A549 (cell line): ENCODE data around the gene PTX4. TPM values are rescaled to one million over a fixed set of nuclear protein-coding genes. Genes with fewer than 3 reads are reported as not detected.

Experiments used
- ATAC-seq, 2 experiments: fragments of 200-7000 bp in 1 of 2; fragments of >200 bp in 1 of 2; cut with Nextera tagmentation in 1 of 2; cut with Tn5 transposase in 1 of 2; 3 replicates each; pipeline versions ENCODE4 v1.8.0 to v1.9.1; 2018 to 2020; ENCODE audit warnings: mild to moderate bottlenecking in 1 of 2, moderate library complexity in 1 of 2
- CTCF ChIA-PET: fragments of 300-600 bp; sonication (Branson Sonifier 250); formaldehyde crosslinking; extraction: SDS; loops from one replicate; lab custom pipeline; 2021; ENCODE audit warnings: antibody characterized with exemption, inconsistent platforms; lab: Yijun Ruan, JAX
- POLR2A ChIA-PET: fragments of 350-600 bp; formaldehyde crosslinking; extraction: SDS; loops from one replicate; lab custom pipeline; 2021; ENCODE audit warnings: antibody characterized with exemption, inconsistent platforms; lab: Yijun Ruan, JAX
- DNase-seq, 2 experiments: peaks; one replicate each; pipeline versions ENCODE4 v3.0.0 to v3.0.0-alpha.2; 2011 to 2016; ENCODE audit warnings: low read depth in 1 of 2, low spot score in 1 of 2
- FAIRE-seq: peaks from 2 replicates; lab custom pipeline; 2011; peaks lifted over from hg19 to GRCh38; lab: Jason Lieb, UNC
- H3K27ac ChIP-seq, 2 experiments: fragments of >200 bp; sonication (Bioruptor Twin); formaldehyde crosslinking; 3 replicates each; pipeline ENCODE4 v1.5.1; 2016 to 2017
- H3K4me1 ChIP-seq: fragments of >200 bp; sonication (Bioruptor Twin); formaldehyde crosslinking; 3 replicates; pipeline ENCODE4 v1.6.1; 2016
- H3K4me2 ChIP-seq: fragments of >200 bp; sonication (Bioruptor Twin); formaldehyde crosslinking; 3 replicates; pipeline ENCODE4 v1.6.1; 2016
- H3K4me3 ChIP-seq: fragments of >200 bp; sonication (Bioruptor Twin); formaldehyde crosslinking; 3 replicates; pipeline ENCODE4 v1.5.1; 2016
- H3K9me3 ChIP-seq: fragments of >200 bp; sonication (Bioruptor Twin); formaldehyde crosslinking; 3 replicates; pipeline ENCODE4 v1.6.1; 2016
- CBX8 ChIP-seq: fragments of 200-600 bp; sonication (generic); IDR thresholded peaks from 2 replicates; pipeline ENCODE4 v1.6.1; 2016
- CEBPB ChIP-seq, 2 experiments: fragments of >200 bp in 1 of 2; sonication (Bioruptor Twin) in 1 of 2; formaldehyde crosslinking in 1 of 2; IDR thresholded peaks; 2 replicates each; pipeline ENCODE4 v1.6.1; 2012 to 2016
- CHD2 ChIP-seq: fragments of 150-350 bp; IDR thresholded peaks from 2 replicates; pipeline ENCODE4 v1.6.1; 2014; ENCODE audit warnings: low read length; ENCODE audit not compliant: partially characterized antibody
- ESRRA ChIP-seq: fragments of 150-350 bp; IDR thresholded peaks from 2 replicates; pipeline ENCODE4 v1.6.1; 2014; ENCODE audit warnings: mild to moderate bottlenecking, low read length, borderline replicate concordance
- FOSB ChIP-seq: fragments of 250-450 bp; sonication (Bioruptor Pico); IDR thresholded peaks from 2 replicates; pipeline ENCODE4 v1.5.0; 2020; ENCODE audit warnings: mild to moderate bottlenecking, moderate library complexity
- FOXS1 ChIP-seq: fragments of 250-450 bp; sonication (Bioruptor Pico); IDR thresholded peaks from 2 replicates; pipeline ENCODE4 v1.5.0; 2020; ENCODE audit warnings: mild to moderate bottlenecking, moderate library complexity
- HDAC2 ChIP-seq: fragments of 200-600 bp; sonication (generic); IDR thresholded peaks from 2 replicates; pipeline ENCODE4 v1.6.1; 2016
- HOXA7 ChIP-seq: fragments of 250-450 bp; sonication (Bioruptor Pico); IDR thresholded peaks from 2 replicates; pipeline ENCODE4 v1.5.0; 2020; ENCODE audit warnings: mild to moderate bottlenecking, moderate library complexity
- HOXB5 ChIP-seq: fragments of 250-450 bp; sonication (Bioruptor Pico); IDR thresholded peaks from 2 replicates; pipeline ENCODE4 v1.5.0; 2020; ENCODE audit warnings: mild to moderate bottlenecking, moderate library complexity
- MYC ChIP-seq: IDR thresholded peaks from 2 replicates; pipeline ENCODE4 v1.6.1; 2012; ENCODE audit warnings: mild to moderate bottlenecking, inconsistent platforms, low read length, improper control_type of control experiment, borderline replicate concordance
- NFE2L2 ChIP-seq: fragments of 150-350 bp; conservative IDR thresholded peaks from 2 replicates; pipeline ENCODE4 v1.6.1; 2014; ENCODE audit warnings: low read length
- PHF8 ChIP-seq: fragments of 200-600 bp; sonication (generic); IDR thresholded peaks from 2 replicates; pipeline ENCODE4 v1.6.1; 2016; ENCODE audit warnings: low read depth, mild to moderate bottlenecking, antibody characterized with exemption, moderate library complexity, borderline replicate concordance
- POLR2AphosphoS2 ChIP-seq: conservative IDR thresholded peaks from 2 replicates; pipeline ENCODE4 v1.6.1; 2012; ENCODE audit warnings: low read length, improper control_type of control experiment, inconsistent platforms
- RFX5 ChIP-seq: fragments of 450-650 bp; IDR thresholded peaks from 2 replicates; pipeline ENCODE4 v1.7.1; 2014; ENCODE audit warnings: antibody characterized with exemption, mild to moderate bottlenecking, moderate library complexity
- SREBF2 ChIP-seq: fragments of 450-650 bp; IDR thresholded peaks from 2 replicates; pipeline ENCODE4 v1.6.1; 2014; ENCODE audit warnings: mild to moderate bottlenecking, moderate library complexity
- TFCP2L1 ChIP-seq: fragments of 250-450 bp; sonication (Bioruptor Pico); IDR thresholded peaks from 2 replicates; pipeline ENCODE4 v1.5.0; 2021; ENCODE audit warnings: mild to moderate bottlenecking
- ZFP36 ChIP-seq: fragments of 450-650 bp; IDR thresholded peaks from 2 replicates; pipeline ENCODE4 v1.6.1; 2014; ENCODE audit warnings: borderline replicate concordance; ENCODE audit not compliant: partially characterized antibody
- ZNF302 ChIP-seq: fragments of 250-450 bp; sonication (Bioruptor Pico); IDR thresholded peaks from 2 replicates; pipeline ENCODE4 v1.9.0; 2021; ENCODE audit warnings: inconsistent platforms, mild to moderate bottlenecking, moderate library complexity
- WGBS: methylation state at CpG from one replicate; pipeline ENCODE4 v1.1.6; 2017; ENCODE audit errors: missing lambda C conversion rate; 5-methylcytosine and 5-hydroxymethylcytosine counted together
- polyA plus RNA-seq, 4 experiments: library from polyadenylated mRNA; depleted of rRNA in 3 of 4; stranded (reverse); fragments of >200 nt; fragmentation: RNase III in 1 of 4; extraction: RNeasy Plus Mini Kit Qiagen cat#74134 plus additional on column Dnase treatment in 1 of 4; gene quantifications; 2 replicates in 3 of 4; 3 replicates in 1 of 4; pipeline ENCODE4 v1.2.3, GENCODE V29; 2011 to 2017
- TF ChIP-seq, protein P1 (sequence below): fragments of >200 bp; sonication (Bioruptor Twin); formaldehyde crosslinking; IDR thresholded peaks from 3 replicates; pipeline ENCODE4 v1.6.1; 2016
- TF ChIP-seq, protein P2 (sequence below): fragments of 250-450 bp; sonication (Bioruptor Pico); IDR thresholded peaks from 2 replicates; pipeline ENCODE4 v1.5.0; 2021; ENCODE audit warnings: mild to moderate bottlenecking, moderate library complexity, borderline replicate concordance
- TF ChIP-seq, protein P3 (sequence below): IDR thresholded peaks from 2 replicates; pipeline ENCODE4 v1.6.1; 2012
- TF ChIP-seq, protein P4 (sequence below): IDR thresholded peaks from 2 replicates; pipeline ENCODE4 v1.6.1; 2012
- TF ChIP-seq, protein P5 (sequence below): fragments of >200 bp; sonication (Bioruptor Twin); formaldehyde crosslinking; IDR thresholded peaks from 2 replicates; pipeline ENCODE4 v1.6.1; 2016

PTX4 gene
- polyA plus RNA-seq, 2 of the 4 experiments (the other 2 are of a cell fraction): not detected

GRCh38 chr16:1533443-1533951 lies 44.8 kb upstream of the PTX4 start, which contains the start of gene TMEM204:
Gene TMEM204 (plus strand): TSS chr16:1533666. CDS start chr16:1534276, 610 bp downstream.
- WGBS: 86% methylated on average over 25 of the region's 27 CpGs
- POLR2A ChIA-PET: no interaction called here

DNA sequence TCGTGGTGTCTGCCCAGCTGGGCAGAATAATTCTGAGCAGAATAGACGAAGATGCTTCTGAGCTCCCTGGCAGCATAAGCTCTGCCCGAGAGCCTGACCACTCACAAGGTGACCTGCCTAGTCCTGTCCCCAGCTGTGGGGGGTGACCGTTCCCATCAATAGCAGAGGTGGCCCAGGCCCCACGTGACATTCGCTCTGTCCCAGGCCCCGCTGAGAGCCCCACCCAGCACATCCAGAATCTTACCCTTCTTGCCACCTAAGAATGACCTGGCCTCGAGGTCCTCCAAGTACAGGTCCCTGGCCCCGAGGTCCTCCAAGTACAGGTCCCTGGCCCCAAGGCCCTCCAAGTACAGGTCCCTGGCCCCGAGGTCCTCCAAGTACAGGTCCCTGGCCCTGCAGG lies 44.0 kb upstream of the PTX4 start:
- Histone ChIP-seq H3K27ac (no peak overlapping the region), H3K4me3 (no peak overlapping the region), H3K4me2 (no peak overlapping the region), H3K9me3 (no peaks in the 10 kb centered on the region), H3K4me1 (no peaks in the 10 kb centered on the region)
- TF ChIP-seq SREBF2: no peak
- no peak for TF ChIP-seq HDAC2
- TF ChIP-seq POLR2AphosphoS2: no peak
- no peak for TF ChIP-seq FOXS1 (CRISPR knock-in tag)
- TF ChIP-seq ESRRA: no peak
- TF ChIP-seq CBX8: no peak
- no peak for TF ChIP-seq HOXB5 (CRISPR knock-in tag)
- TF ChIP-seq, protein P1, sequence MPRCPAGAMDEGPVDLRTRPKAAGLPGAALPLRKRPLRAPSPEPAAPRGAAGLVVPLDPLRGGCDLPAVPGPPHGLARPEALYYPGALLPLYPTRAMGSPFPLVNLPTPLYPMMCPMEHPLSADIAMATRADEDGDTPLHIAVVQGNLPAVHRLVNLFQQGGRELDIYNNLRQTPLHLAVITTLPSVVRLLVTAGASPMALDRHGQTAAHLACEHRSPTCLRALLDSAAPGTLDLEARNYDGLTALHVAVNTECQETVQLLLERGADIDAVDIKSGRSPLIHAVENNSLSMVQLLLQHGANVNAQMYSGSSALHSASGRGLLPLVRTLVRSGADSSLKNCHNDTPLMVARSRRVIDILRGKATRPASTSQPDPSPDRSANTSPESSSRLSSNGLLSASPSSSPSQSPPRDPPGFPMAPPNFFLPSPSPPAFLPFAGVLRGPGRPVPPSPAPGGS: no peak
- TF ChIP-seq, protein P2, sequence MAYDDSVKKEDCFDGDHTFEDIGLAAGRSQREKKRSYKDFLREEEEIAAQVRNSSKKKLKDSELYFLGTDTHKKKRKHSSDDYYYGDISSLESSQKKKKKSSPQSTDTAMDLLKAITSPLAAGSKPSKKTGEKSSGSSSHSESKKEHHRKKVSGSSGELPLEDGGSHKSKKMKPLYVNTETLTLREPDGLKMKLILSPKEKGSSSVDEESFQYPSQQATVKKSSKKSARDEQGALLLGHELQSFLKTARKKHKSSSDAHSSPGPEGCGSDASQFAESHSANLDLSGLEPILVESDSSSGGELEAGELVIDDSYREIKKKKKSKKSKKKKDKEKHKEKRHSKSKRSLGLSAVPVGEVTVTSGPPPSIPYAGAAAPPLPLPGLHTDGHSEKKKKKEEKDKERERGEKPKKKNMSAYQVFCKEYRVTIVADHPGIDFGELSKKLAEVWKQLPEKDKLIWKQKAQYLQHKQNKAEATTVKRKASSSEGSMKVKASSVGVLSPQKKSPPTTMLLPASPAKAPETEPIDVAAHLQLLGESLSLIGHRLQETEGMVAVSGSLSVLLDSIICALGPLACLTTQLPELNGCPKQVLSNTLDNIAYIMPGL (CRISPR knock-in tag): no peak
- no peak for TF ChIP-seq TFCP2L1 (CRISPR knock-in tag)
- CTCF ChIA-PET: no interaction called here
- no peak for FAIRE-seq
- POLR2A ChIA-PET: no interaction called here
- no peak for DNase-seq
- WGBS: 78% methylated on average over 10 of the region's 10 CpGs
- ATAC-seq: no peak

More at GRCh38 chr16:1533443-1533951, 44.8 kb upstream of the PTX4 start, which contains the start of gene TMEM204:
- H3K27ac ChIP-seq: no peak within 1 kb of the TSS
- no peak for TF ChIP-seq CBX8
- no peak for TF ChIP-seq RFX5
- no peak for TF ChIP-seq CEBPB (IDR thresholded peaks at IDR 0.05)
- TF ChIP-seq, protein P3, sequence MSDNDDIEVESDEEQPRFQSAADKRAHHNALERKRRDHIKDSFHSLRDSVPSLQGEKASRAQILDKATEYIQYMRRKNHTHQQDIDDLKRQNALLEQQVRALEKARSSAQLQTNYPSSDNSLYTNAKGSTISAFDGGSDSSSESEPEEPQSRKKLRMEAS: no peak
- TF ChIP-seq, protein P2 (CRISPR knock-in tag): no peak
- TF ChIP-seq HOXA7 (CRISPR knock-in tag): no peak
- CTCF ChIA-PET: no interaction called here
- no peak for FAIRE-seq
- no peak for DNase-seq
- no peak for ATAC-seq
- H3K9me3 ChIP-seq: no peaks in the 10 kb centered on the region
- no peak within 1 kb of the TSS for H3K4me3 ChIP-seq
- no peak within 1 kb of the TSS for H3K4me2 ChIP-seq
- H3K4me1 ChIP-seq: no peaks in the 10 kb centered on the region

- TF ChIP-seq MYC (no peak), CEBPB (IDR thresholded peaks at IDR 0.05) (no peak), CHD2 (no peak), SREBF2 (no peak), FOSB (no peak), NFE2L2 (no peak), ZNF302 (CRISPR knock-in tag) (no peak), PHF8 (no peak), ZFP36 (no peak)
- TF ChIP-seq, protein P2 (CRISPR knock-in tag): no peak
- TF ChIP-seq, protein P3: no peak
- TF ChIP-seq, protein P4, sequence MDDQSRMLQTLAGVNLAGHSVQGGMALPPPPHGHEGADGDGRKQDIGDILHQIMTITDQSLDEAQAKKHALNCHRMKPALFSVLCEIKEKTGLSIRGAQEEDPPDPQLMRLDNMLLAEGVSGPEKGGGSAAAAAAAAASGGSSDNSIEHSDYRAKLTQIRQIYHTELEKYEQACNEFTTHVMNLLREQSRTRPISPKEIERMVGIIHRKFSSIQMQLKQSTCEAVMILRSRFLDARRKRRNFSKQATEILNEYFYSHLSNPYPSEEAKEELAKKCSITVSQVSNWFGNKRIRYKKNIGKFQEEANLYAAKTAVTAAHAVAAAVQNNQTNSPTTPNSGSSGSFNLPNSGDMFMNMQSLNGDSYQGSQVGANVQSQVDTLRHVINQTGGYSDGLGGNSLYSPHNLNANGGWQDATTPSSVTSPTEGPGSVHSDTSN: no peak
- TF ChIP-seq, protein P5, sequence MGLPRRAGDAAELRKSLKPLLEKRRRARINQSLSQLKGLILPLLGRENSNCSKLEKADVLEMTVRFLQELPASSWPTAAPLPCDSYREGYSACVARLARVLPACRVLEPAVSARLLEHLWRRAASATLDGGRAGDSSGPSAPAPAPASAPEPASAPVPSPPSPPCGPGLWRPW: no peak
- Histone ChIP-seq H3K4me2 (no peak overlapping the region), H3K4me3 (no peak overlapping the region), H3K27ac (no peak overlapping the region), H3K4me1 (no peaks in the 10 kb centered on the region), H3K9me3 (no peaks in the 10 kb centered on the region)
- ATAC-seq (no peak), FAIRE-seq (no peak), DNase-seq (no peak)
- WGBS: 82% methylated on average over 28 of the region's 28 CpGs
- ChIA-PET POLR2A (no interaction called here), CTCF (no interaction called here)
Observed at GRCh38 chr16:1532081-1532760, 43.5 kb upstream of the PTX4 start.
